Neuronal stem cell (in vitro differentiated cells): ENCODE results near the gene RAMP3.
A peak's percentile ranks its signal among the peaks of the same experiment; 100 is the strongest.
"Not testable (repeated sequence)": the region's sequence is repeated elsewhere in the genome, so short reads cannot be mapped to it uniquely, and the experiment has no call there.

Source experiments
- DNase-seq: peaks from one replicate; pipeline ENCODE4 v3.0.0-alpha.2; 2013; ENCODE audit warnings: low spot score
- H2AFZ ChIP-seq: one replicate; pipeline ENCODE4 v1.6.1; 2013; ENCODE audit warnings: mild to moderate bottlenecking, low read length, inconsistent platforms
- H2AK5ac ChIP-seq: 2 replicates; pipeline ENCODE4 v1.6.1; 2013; ENCODE audit warnings: low read depth, mild to moderate bottlenecking, inconsistent platforms, low read length, moderate library complexity, mixed read lengths
- H2BK120ac ChIP-seq: 2 replicates; pipeline ENCODE4 v1.6.1; 2013; ENCODE audit warnings: low read depth, mild to moderate bottlenecking, inconsistent platforms, low read length, moderate library complexity, mixed read lengths
- H2BK12ac ChIP-seq: one replicate; pipeline ENCODE4 v1.6.1; 2013; ENCODE audit warnings: low read length, inconsistent platforms
- H2BK15ac ChIP-seq: 2 replicates; pipeline ENCODE4 v1.6.1; 2013; ENCODE audit warnings: mild to moderate bottlenecking, low read length, inconsistent platforms, mixed read lengths
- H2BK5ac ChIP-seq: one replicate; pipeline ENCODE4 v1.6.1; 2013; ENCODE audit warnings: inconsistent platforms, mild to moderate bottlenecking, low read length, moderate library complexity
- H3K14ac ChIP-seq: one replicate; pipeline ENCODE4 v1.6.1; 2013; ENCODE audit warnings: low read length, inconsistent platforms
- H3K18ac ChIP-seq: 2 replicates; pipeline ENCODE4 v1.6.1; 2013; ENCODE audit warnings: low read length, inconsistent platforms
- H3K23ac ChIP-seq: 2 replicates; pipeline ENCODE4 v1.6.1; 2013; ENCODE audit warnings: low read depth, mild to moderate bottlenecking, mixed read lengths, low read length, inconsistent platforms; ENCODE audit not compliant: poor library complexity
- H3K27ac ChIP-seq: replicated peaks from 3 replicates; pipeline ENCODE4 v1.5.1; 2013; ENCODE audit warnings: low read length, inconsistent platforms
- H3K27me3 ChIP-seq, 3 experiments: 2 replicates each; pipeline ENCODE4 v1.6.1; 2013; ENCODE audit warnings: low read length in 3 of 3, mild to moderate bottlenecking in 2 of 3, inconsistent platforms in 1 of 3, low read depth in 1 of 3, mixed read lengths in 1 of 3, moderate library complexity in 1 of 3; ENCODE audit not compliant: control insufficient read depth in 3 of 3, insufficient read depth in 3 of 3
- H3K36me3 ChIP-seq, 2 donors: replicated peaks in 1 of 2; 2 replicates each; pipeline ENCODE4 v1.6.1; 2013; ENCODE audit warnings: low read length in 2 of 2; ENCODE audit not compliant: control insufficient read depth in 2 of 2, insufficient read depth in 2 of 2
- H3K4ac ChIP-seq: 2 replicates; pipeline ENCODE4 v1.6.1; 2013; ENCODE audit warnings: inconsistent platforms, mild to moderate bottlenecking, low read length, moderate library complexity
- H3K4me1 ChIP-seq, 2 donors: 1 replicate in 1 of 2; 2 replicates in 1 of 2; pipeline ENCODE4 v1.6.1; 2013; ENCODE audit warnings: low read length in 2 of 2, low read depth in 1 of 2; ENCODE audit not compliant: control insufficient read depth in 2 of 2, insufficient read depth in 1 of 2
- H3K4me2 ChIP-seq: one replicate; pipeline ENCODE4 v1.6.1; 2013; ENCODE audit warnings: mild to moderate bottlenecking, low read length, inconsistent platforms; ENCODE audit not compliant: insufficient read depth, poor library complexity, severe bottlenecking
- H3K4me3 ChIP-seq, 2 donors: 2 replicates each; pipeline ENCODE4 v1.5.1; 2013; ENCODE audit warnings: low read length in 2 of 2, mild to moderate bottlenecking in 2 of 2, inconsistent platforms in 1 of 2, moderate library complexity in 1 of 2
- H3K79me1 ChIP-seq: one replicate; pipeline ENCODE4 v1.6.1; 2013; ENCODE audit warnings: low read depth, mild to moderate bottlenecking, inconsistent platforms, low read length, moderate library complexity
- H3K9ac ChIP-seq: one replicate; pipeline ENCODE4 v1.6.1; 2013; ENCODE audit warnings: mild to moderate bottlenecking, low read depth, low read length, inconsistent platforms; ENCODE audit not compliant: poor library complexity
- H3K9me3 ChIP-seq, 2 donors: replicated peaks in 1 of 2; 2 replicates each; pipeline versions ENCODE3 to v1.6.1; 2013; ENCODE audit warnings: low read length in 2 of 2, mild to moderate bottlenecking in 2 of 2, inconsistent platforms in 1 of 2, low read depth in 1 of 2, mixed read lengths in 1 of 2, moderate library complexity in 1 of 2; ENCODE audit not compliant: control insufficient read depth in 2 of 2, insufficient read depth in 1 of 2
- H4K8ac ChIP-seq: one replicate; pipeline ENCODE4 v1.6.1; 2013; ENCODE audit warnings: low read depth, mild to moderate bottlenecking, inconsistent platforms, low read length, moderate library complexity
- H4K91ac ChIP-seq: one replicate; pipeline ENCODE4 v1.6.1; 2013; ENCODE audit warnings: low read length, low read depth, mild to moderate bottlenecking, inconsistent platforms; ENCODE audit not compliant: poor library complexity
- WGBS, 2 donors: extraction: QIAGEN DNeasy Blood & Tissue Kit; methylation state at CpG; one replicate each; pipeline ENCODE4 v1.1.7; 2013; ENCODE audit warnings: missing lambda C conversion rate in 2 of 2, mixed read lengths in 1 of 2; ENCODE audit not compliant: insufficient read length in 2 of 2, insufficient replicate concordance in 1 of 2; ENCODE audit errors: extremely low coverage in 2 of 2; 5-methylcytosine and 5-hydroxymethylcytosine counted together

RAMP3 gene

DNA sequence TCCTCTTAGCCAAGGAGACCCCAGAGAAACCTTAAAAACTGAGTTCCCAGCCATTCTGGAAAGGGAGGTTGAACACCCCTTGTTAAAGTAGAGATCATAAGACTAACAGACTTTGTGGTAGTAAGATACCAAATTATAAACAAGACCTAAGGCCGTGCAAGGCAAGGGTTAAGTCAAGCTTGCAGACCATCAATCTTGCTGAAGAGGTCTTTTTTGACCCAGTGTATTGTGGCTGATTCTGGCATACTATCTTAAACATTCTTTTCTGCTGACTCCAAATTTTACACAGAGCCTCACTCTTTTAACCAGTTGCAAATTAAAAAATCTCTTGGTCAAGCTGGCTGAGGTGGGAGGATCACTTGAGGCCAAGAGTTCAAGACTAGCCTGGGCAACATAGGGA is 44.9 kb upstream of the RAMP3 start:
- H3K4me1 ChIP-seq, result peaks cover 0 to 2% of the 10 kb centered on the region in 2 donors
- H3K4me2 ChIP-seq, result no peak overlapping the region
- no peak overlapping the region for H4K8ac ChIP-seq
- WGBS, 2 donors, result no CpG with 5 or more reads among the region's 1 CpG
- peaks cover 3% of the 10 kb centered on the region for H3K79me1 ChIP-seq
- H3K9me3 ChIP-seq, result no peaks in the 10 kb centered on the region
- no peak overlapping the region for H2BK120ac ChIP-seq
- peaks cover 0 to 6% (median 3%) of the 10 kb centered on the region in 3 experiments for H3K27me3 ChIP-seq
- H3K9ac ChIP-seq, result no peak overlapping the region
- H2AK5ac ChIP-seq, result no peak overlapping the region
- H2AFZ ChIP-seq, result no peak overlapping the region
- H3K27ac ChIP-seq, result no peak overlapping the region
- H3K18ac ChIP-seq, result no peak overlapping the region
- no peak overlapping the region for H4K91ac ChIP-seq
- H3K14ac ChIP-seq, result no peak overlapping the region
- no peak overlapping the region for H2BK12ac ChIP-seq
- H3K4me3 ChIP-seq, result peak overlapping the region in 1 of 2 donors; percentile 91
- no peak overlapping the region for H3K23ac ChIP-seq
- H3K36me3 ChIP-seq, result peaks cover 12 to 22% of the 10 kb centered on the region in 2 donors
- no peak for DNase-seq
- no peak overlapping the region for H3K4ac ChIP-seq
- H2BK5ac ChIP-seq, result no peak overlapping the region
- no peak overlapping the region for H2BK15ac ChIP-seq

DNA sequence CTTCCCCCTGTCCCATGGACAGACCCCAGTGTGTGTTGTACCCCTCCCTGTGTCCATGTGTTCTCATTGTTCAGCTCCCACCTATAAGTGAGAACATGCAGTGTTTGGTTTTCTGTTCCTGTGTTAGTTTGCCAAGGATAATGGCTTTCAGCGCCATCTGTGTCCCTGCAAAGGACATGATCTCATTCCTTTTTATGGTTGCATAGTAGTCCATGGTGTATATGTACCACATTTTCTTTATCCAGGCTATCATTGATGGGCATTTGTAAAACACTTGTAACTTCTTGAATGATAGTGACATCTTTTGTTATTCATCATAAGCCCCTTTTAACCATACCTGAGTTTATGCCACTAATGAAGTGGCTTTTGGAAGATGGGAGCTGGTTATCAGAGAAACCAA is 43.3 kb upstream of the RAMP3 start:
- H4K8ac ChIP-seq, H3K14ac ChIP-seq, H3K27ac ChIP-seq, H2BK15ac ChIP-seq, H3K27me3 ChIP-seq, H3K4me2 ChIP-seq, H3K4me1 ChIP-seq, H3K18ac ChIP-seq, H3K36me3 ChIP-seq, H2BK120ac ChIP-seq, H3K23ac ChIP-seq, H2AFZ ChIP-seq, DNase-seq, H3K9me3 ChIP-seq, H3K9ac ChIP-seq, H2BK5ac ChIP-seq, H3K4ac ChIP-seq, H3K4me3 ChIP-seq, H3K79me1 ChIP-seq, H2AK5ac ChIP-seq, H2BK12ac ChIP-seq, H4K91ac ChIP-seq: not testable (repeated sequence)
- WGBS, 2 donors, result no CpG with 5 or more reads among the region's 1 CpG

DNA sequence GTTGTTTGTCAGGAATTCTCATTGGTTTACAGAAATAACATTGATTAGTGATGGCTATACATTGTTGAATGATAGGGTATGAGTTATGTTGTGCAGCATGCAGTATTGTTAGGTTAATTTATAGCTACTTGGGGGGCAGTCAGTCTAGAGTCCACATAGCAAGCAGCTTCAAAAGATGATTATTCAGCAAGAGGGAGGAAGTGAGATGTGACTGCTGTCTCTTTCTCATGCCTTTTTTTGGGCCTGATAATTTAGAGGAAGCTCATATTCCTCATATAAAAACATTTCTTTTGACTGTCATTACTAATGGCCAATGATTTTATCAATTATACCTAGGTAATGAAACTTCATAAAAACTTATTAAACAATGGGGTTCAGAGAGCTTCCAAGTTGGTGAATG is 42.7 kb upstream of the RAMP3 start:
- H3K14ac ChIP-seq, result no peak overlapping the region
- H3K9ac ChIP-seq, result no peak overlapping the region
- H3K4ac ChIP-seq, result no peak overlapping the region
- H4K91ac ChIP-seq, result no peak overlapping the region
- no peak overlapping the region for H2BK120ac ChIP-seq
- H3K4me3 ChIP-seq, result no peak overlapping the region
- H2BK12ac ChIP-seq, result no peak overlapping the region
- DNase-seq, result no peak
- H3K23ac ChIP-seq, result no peak overlapping the region
- H3K18ac ChIP-seq, result no peak overlapping the region
- H2BK5ac ChIP-seq, result no peak overlapping the region
- no peak overlapping the region for H2BK15ac ChIP-seq
- H3K4me1 ChIP-seq, result peaks cover 0 to 2% of the 10 kb centered on the region in 2 donors
- no peaks in the 10 kb centered on the region for H3K9me3 ChIP-seq
- H4K8ac ChIP-seq, result no peak overlapping the region
- H2AK5ac ChIP-seq, result no peak overlapping the region
- H3K27me3 ChIP-seq, result peaks cover 0 to 6% (median 0%) of the 10 kb centered on the region in 3 experiments
- no peak overlapping the region for H3K27ac ChIP-seq
- H2AFZ ChIP-seq, result no peak overlapping the region
- H3K4me2 ChIP-seq, result no peak overlapping the region
- H3K79me1 ChIP-seq, result no peaks in the 10 kb centered on the region
- H3K36me3 ChIP-seq, result peaks cover 0 to 2% of the 10 kb centered on the region in 2 donors

DNA sequence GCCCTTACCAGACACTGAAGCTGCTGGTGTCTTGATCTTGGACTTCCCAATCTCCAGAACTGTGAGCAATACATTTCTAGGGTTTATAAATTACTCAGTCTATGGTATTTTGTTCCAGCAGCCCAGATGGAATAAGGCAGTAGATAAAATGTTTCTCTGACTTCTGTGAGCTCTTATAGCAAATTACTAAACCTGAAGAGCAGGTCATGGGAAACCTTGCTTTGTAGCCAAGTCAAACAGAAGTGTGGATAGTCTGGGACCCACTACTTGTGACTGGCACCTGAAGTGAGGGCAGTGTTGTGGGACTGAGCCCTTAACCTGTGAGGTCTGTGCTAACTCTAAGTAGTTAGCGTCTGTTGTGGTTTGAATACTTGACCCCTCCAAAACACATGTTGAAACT is 41.5 kb upstream of the RAMP3 start:
- Histone ChIP-seq H2BK12ac (no peak overlapping the region), H3K27me3 (peaks cover 0 to 6% (median 0%) of the 10 kb centered on the region in 3 experiments), H3K14ac (no peak overlapping the region), H3K27ac (no peak overlapping the region), H4K8ac (no peak overlapping the region), H3K4ac (no peak overlapping the region), H3K18ac (no peak overlapping the region), H2BK5ac (no peak overlapping the region), H2BK120ac (no peak overlapping the region), H3K23ac (no peak overlapping the region), H3K4me1 (no peaks in the 10 kb centered on the region), H2BK15ac (no peak overlapping the region), H3K9me3 (no peaks in the 10 kb centered on the region), H3K9ac (no peak overlapping the region), H4K91ac (no peak overlapping the region), H2AFZ (no peak overlapping the region), H3K36me3 (no peaks in the 10 kb centered on the region), H2AK5ac (no peak overlapping the region), H3K79me1 (no peaks in the 10 kb centered on the region), H3K4me3 (no peak overlapping the region), H3K4me2 (no peak overlapping the region)
- DNase-seq, result no peak
- no CpG with 5 or more reads among the region's 1 CpG for WGBS, 2 donors
